Skeletal muscle satellite cell (primary cell): ENCODE results near the gene CAMTA1.

Experiments
- H3K27me3 ChIP-seq: 2 replicates; pipeline ENCODE4 v1.7.0; 2013; ENCODE audit warnings: low read length; ENCODE audit not compliant: control insufficient read depth, insufficient read depth
- H3K36me3 ChIP-seq: 2 replicates; pipeline ENCODE4 v1.7.0; 2013; ENCODE audit warnings: mild to moderate bottlenecking, control low read depth, low read length; ENCODE audit not compliant: insufficient read depth
- H3K4me1 ChIP-seq: 2 replicates; pipeline ENCODE4 v1.7.0; 2013; ENCODE audit warnings: low read length; ENCODE audit not compliant: control insufficient read depth, insufficient read depth
- H3K4me2 ChIP-seq: 2 replicates; pipeline ENCODE4 v1.7.0; 2013; ENCODE audit warnings: mild to moderate bottlenecking, low read length
- H3K4me3 ChIP-seq: 2 replicates; pipeline ENCODE4 v1.7.0; 2013; ENCODE audit warnings: low read length
- H3K9ac ChIP-seq: 2 replicates; pipeline ENCODE4 v1.7.0; 2013; ENCODE audit warnings: mild to moderate bottlenecking, low read depth, low read length, moderate library complexity
- H3K9me3 ChIP-seq: replicated peaks from 2 replicates; pipeline ENCODE4 v1.7.0; 2013; ENCODE audit warnings: mild to moderate bottlenecking, control low read depth, low read length

CAMTA1 gene

GRCh38 chr1:7529917-7530316, 744.7 kb downstream of the CAMTA1 start:
- H3K4me1 ChIP-seq = peaks cover 20% of the 10 kb centered on the region
- H3K4me2 ChIP-seq = no peak overlapping the region
- no peaks in the 10 kb centered on the region for H3K27me3 ChIP-seq
- no peaks in the 10 kb centered on the region for H3K9me3 ChIP-seq
- no peak overlapping the region for H3K4me3 ChIP-seq
- H3K9ac ChIP-seq = no peak overlapping the region
- no peaks in the 10 kb centered on the region for H3K36me3 ChIP-seq

GRCh38 chr1:7531562-7532340, 746.5 kb downstream of the CAMTA1 start:
- no peak overlapping the region for H3K4me3 ChIP-seq
- no peak overlapping the region for H3K9ac ChIP-seq
- no peaks in the 10 kb centered on the region for H3K36me3 ChIP-seq
- no peak overlapping the region for H3K4me2 ChIP-seq
- H3K4me1 ChIP-seq = peaks cover 13% of the 10 kb centered on the region
- peaks cover 2% of the 10 kb centered on the region for H3K27me3 ChIP-seq
- no peaks in the 10 kb centered on the region for H3K9me3 ChIP-seq

- Histone ChIP-seq H3K4me2 (no peak overlapping the region), H3K9ac (no peak overlapping the region), H3K4me1 (peaks cover 6% of the 10 kb centered on the region)
These were observed 747.8 kb downstream of the CAMTA1 start for GRCh38 chr1:7533006-7533405.

GRCh38 chr1:7534061-7534825, 749.0 kb downstream of the CAMTA1 start:
- peaks cover 3% of the 10 kb centered on the region for H3K9me3 ChIP-seq
- H3K27me3 ChIP-seq = peaks cover 12% of the 10 kb centered on the region
- H3K36me3 ChIP-seq = no peaks in the 10 kb centered on the region
- H3K9ac ChIP-seq = no peak overlapping the region
- H3K4me3 ChIP-seq = no peak overlapping the region
- H3K4me2 ChIP-seq = no peak overlapping the region
- H3K4me1 ChIP-seq = peaks cover 6% of the 10 kb centered on the region

More at GRCh38 chr1:7533006-7533405, 747.8 kb downstream of the CAMTA1 start:
- H3K36me3 ChIP-seq = no peaks in the 10 kb centered on the region
- peaks cover 12% of the 10 kb centered on the region for H3K27me3 ChIP-seq
- peaks cover 2% of the 10 kb centered on the region for H3K9me3 ChIP-seq
- H3K4me3 ChIP-seq = no peak overlapping the region

- H3K4me1 ChIP-seq = peaks cover 6% of the 10 kb centered on the region
- no peak overlapping the region for H3K4me2 ChIP-seq
- H3K9ac ChIP-seq = no peak overlapping the region
- peaks cover 12% of the 10 kb centered on the region for H3K27me3 ChIP-seq
- H3K9me3 ChIP-seq = peaks cover 3% of the 10 kb centered on the region
- no peaks in the 10 kb centered on the region for H3K36me3 ChIP-seq
- no peak overlapping the region for H3K4me3 ChIP-seq
These were observed 749.8 kb downstream of the CAMTA1 start for GRCh38 chr1:7535016-7535415.

DNA sequence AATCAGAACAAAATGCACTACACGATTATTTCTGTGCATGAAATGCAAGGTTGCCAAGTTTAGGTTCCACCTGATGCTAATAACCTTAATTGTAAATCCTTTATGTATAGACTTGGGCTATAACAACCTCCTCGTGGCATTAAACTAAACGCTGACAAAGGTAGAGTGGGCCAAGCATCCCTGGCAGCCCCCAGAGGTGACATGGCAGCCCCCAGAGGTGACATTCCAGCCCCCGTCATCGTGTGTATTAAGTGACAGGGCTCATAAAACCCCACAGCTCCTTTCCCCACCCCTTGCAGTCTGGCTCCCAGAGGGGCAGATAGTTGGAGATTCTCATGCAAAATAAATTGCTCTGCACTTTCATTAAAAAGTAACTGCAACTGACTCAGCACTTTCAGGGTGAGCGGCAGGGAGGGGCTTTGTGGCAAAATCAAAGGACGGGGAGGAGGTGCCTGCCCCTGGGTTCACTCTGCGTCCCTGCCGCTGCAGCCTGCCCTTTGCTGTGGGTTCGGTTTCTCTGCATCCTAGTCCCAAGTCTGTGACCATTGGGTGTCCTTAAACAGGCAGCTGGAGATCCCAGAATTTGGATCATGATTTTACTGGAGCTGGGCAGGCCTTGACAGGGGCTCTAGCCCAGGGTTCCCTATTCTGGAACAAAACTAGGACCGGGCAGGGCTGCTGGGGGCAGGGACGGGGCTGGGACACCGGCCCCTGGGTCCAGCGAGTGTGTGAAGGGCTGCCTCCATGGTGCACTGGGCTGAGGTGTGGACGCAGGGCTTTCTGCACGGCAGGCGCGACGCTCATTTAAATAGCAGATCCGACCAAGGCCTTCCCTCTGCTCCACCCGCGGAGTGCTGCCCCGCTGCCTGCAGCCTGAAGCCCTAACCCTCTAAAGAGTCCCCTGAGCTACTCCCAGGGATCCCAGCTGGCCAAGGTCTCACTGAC, 751.0 kb downstream of the CAMTA1 start:
- H3K4me3 ChIP-seq = no peak overlapping the region
- H3K4me1 ChIP-seq = peaks cover 6% of the 10 kb centered on the region
- peaks cover 12% of the 10 kb centered on the region for H3K27me3 ChIP-seq

GRCh38 chr1:7536891-7537591, 751.8 kb downstream of the CAMTA1 start:
- peaks cover 6% of the 10 kb centered on the region for H3K4me1 ChIP-seq
- no peak overlapping the region for H3K9ac ChIP-seq
- peaks cover 12% of the 10 kb centered on the region for H3K27me3 ChIP-seq
- no peak overlapping the region for H3K4me2 ChIP-seq
- peaks cover 3% of the 10 kb centered on the region for H3K9me3 ChIP-seq
- no peak overlapping the region for H3K4me3 ChIP-seq
- no peaks in the 10 kb centered on the region for H3K36me3 ChIP-seq

More for the DNA sequence above, 751.0 kb downstream of the CAMTA1 start:
- H3K36me3 ChIP-seq = no peaks in the 10 kb centered on the region
- peaks cover 3% of the 10 kb centered on the region for H3K9me3 ChIP-seq
- no peak overlapping the region for H3K4me2 ChIP-seq
- H3K9ac ChIP-seq = no peak overlapping the region

- no peak overlapping the region for H3K9ac ChIP-seq
- H3K9me3 ChIP-seq = peaks cover 3% of the 10 kb centered on the region
- H3K4me2 ChIP-seq = no peak overlapping the region
- no peaks in the 10 kb centered on the region for H3K36me3 ChIP-seq
- no peak overlapping the region for H3K4me3 ChIP-seq
- peaks cover 6% of the 10 kb centered on the region for H3K4me1 ChIP-seq
- H3K27me3 ChIP-seq = peaks cover 12% of the 10 kb centered on the region
These were observed 752.8 kb downstream of the CAMTA1 start for GRCh38 chr1:7538033-7538432.

GRCh38 chr1:7538849-7539768, 753.9 kb downstream of the CAMTA1 start:
- Histone ChIP-seq H3K4me3 (no peak overlapping the region), H3K4me1 (peaks cover 6% of the 10 kb centered on the region), H3K9me3 (peaks cover 3% of the 10 kb centered on the region), H3K36me3 (no peaks in the 10 kb centered on the region), H3K27me3 (peaks cover 12% of the 10 kb centered on the region), H3K4me2 (no peak overlapping the region), H3K9ac (no peak overlapping the region)

DNA sequence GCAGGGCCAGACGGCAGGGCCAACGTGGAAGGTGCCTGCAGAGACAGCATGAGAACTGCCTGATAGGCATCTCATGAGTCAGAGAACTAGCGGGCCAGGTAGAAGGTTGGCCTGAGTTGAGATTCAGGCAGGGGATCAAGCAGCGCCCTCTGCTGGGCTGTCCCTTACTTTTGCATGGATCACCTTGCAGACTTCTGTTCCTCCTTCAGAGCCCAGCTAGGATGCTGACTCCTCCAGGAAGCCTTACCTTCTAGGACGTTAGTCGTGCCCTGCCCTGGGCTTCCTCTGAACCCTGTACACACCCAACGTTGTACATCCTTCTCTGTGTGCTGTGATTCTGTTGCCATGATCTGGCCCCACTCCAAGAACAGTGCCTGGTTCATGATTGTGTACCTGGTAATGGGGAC, 754.5 kb downstream of the CAMTA1 start:
- no peak overlapping the region for H3K9ac ChIP-seq
- H3K4me2 ChIP-seq = no peak overlapping the region
- H3K9me3 ChIP-seq = peaks cover 3% of the 10 kb centered on the region
- H3K4me1 ChIP-seq = peaks cover under 1% of the 10 kb centered on the region
- no peak overlapping the region for H3K4me3 ChIP-seq
- no peaks in the 10 kb centered on the region for H3K36me3 ChIP-seq
- peaks cover 12% of the 10 kb centered on the region for H3K27me3 ChIP-seq
